Measurements from ENCODE around the gene GPR39.

GPR39 gene

DNA sequence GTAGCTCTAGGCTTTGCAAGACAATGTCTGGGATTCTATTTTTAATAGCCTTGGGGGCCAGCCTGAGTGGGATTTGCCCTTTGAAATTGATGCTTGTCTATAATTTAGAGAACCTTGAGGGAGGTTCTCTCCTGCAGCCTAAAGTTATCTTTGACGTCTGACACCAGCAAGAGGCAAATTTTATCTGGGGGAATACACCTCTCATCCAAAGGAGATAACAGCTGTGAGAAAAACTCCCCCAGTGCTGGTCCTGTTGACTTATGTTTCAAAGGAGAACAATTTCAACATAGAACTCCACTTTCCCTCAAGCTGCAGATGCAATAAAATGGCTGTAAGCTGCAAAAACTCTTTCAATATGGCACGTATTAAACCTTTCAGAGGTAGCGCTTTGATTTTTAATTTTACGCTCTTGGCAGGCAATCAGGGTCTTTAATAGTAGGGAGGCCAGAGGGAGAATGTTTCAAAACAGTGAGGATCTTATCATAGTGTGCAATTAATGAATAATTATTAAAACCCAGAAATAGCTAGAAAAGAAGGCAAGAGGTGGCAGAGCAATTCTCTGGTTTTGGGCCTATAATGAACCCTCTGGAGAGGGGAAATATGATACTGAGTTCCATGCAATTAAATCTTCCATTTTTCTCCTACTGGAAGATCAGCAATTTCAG, 191.0 kb downstream of the GPR39 start:
- no peak for DNase-seq

DNA sequence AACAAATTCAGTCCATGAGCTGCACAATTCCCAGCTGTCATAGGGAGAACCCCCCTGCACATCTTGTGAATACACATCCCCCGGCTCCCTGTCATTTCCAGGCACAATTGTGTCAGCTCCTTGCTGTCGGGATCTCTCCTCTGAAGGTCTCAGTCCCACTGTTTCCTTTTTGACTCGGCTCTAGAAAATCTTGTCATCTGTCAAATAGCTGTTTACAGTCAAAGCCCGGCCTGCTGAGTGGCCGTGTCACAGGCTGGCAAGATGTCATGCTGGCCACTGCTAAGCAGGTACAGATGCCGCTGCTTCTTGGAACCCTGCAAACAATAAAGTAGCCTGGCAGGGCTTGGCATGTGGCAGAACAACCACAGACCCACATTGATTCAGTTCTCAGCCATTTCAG, 191.7 kb downstream of the GPR39 start:
- no peak for DNase-seq

DNA sequence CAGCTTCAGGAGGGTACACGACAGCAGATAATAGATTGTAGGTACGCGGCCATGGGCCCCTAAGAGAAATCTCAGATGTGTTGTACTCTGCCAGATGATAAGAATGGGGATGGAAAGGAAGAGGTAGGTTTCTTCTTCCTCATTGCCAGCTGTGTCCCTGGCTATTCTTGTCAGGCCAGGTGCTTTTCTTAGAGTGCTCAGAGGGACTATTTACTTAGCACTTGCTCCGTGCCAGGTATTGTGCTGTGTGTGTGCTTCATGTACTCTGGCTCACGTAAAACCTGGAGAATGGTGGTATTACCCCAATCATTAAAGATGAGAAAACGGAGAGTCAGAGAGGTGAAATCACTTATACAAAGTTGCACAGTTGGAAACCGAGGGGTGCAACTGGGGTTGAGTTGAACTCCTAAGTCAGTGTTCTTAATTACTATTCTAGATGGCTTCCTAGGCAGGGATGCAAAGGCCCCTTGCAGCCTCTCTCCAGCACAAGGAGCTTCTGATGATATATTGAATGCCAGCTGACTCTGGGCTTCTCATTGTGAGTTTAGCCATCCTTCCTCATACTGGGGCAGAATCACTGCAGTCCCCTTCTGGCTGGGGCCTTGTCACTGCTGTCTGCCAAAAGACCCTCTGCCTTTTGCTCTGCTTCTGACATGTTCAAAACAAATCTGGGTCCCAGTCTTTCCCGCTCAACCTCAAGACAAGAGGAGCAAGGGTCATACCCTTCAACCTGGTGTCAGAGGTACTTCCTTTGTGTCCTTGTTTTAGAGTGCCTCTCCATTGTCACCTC, 192.7 kb downstream of the GPR39 start:
- no peak for DNase-seq

DNA sequence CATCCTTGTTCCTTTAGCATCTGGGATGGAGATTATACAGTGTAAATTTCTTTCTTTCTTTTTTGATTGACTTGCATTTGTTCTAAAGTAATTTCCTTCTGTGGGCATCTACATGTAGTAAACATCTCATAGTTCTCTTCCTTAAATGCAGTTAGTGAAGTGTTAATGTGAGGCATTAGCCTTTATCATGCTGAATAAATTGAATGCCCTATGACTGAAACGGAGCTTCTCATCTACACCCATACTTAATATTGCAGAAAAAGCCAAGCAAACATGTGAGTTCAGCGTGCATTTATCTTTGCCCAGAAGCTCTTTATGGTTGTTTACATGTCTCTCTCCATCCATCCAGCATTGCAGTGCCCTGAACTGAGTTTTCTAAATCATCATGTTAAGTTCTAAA, 195.1 kb downstream of the GPR39 start:
- no peak for DNase-seq

DNA sequence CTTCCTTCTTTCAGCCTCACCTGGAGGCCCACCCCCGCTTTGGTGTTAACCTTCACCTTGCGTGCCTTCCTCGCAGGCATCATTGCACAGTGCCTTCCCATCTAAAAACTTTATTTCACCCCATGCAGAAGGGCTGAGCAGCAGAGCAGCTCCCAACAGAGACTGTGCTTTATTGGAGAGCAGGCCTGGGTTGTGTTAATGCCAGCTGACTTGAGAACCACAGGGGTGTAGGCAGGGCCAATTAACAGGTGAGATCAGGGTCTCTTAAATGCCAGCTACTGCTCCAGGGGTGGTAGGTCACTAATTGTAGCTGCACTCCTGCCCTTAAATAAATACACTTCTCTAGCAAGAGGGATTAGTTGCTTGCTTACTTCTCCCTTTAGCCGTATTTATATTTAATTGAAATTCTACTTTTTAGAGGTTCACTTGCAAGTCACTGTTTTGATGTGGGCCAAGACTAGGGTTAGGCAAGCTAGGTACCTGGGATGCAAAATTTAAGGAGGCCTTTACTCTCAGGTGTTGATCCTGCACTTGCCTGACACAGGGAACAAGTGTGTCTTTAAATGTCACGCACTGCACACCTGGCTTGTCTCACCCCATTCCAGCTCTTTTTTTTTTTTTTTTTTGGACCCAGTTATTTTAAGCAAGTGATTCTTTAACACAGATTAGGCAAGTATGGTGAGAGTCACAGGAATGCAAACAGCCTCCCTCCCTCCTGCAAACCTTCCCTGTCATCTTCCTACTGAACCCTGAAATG, 198.9 kb downstream of the GPR39 start:
- DNase-seq = no peak

DNA sequence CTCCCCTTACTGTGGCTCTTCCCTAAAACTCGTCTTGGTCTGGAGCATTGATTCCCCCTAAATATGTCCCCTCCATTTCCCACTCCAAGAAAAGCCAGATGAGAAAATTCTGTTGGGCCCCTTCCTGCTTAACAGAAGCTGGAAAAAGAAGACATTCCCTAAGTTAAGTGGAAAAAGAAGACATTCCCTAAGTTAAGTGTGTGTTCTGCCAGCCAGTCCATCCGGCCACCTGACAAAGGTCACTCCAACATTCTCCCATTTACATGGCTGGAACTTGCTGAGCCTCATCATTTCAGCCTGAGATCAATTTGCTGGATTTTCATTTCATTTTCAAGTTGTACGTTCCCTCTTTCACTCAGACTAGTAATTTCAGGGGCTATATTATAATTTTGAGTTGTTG, 201.4 kb downstream of the GPR39 start:
- DNase-seq = no peak

DNA sequence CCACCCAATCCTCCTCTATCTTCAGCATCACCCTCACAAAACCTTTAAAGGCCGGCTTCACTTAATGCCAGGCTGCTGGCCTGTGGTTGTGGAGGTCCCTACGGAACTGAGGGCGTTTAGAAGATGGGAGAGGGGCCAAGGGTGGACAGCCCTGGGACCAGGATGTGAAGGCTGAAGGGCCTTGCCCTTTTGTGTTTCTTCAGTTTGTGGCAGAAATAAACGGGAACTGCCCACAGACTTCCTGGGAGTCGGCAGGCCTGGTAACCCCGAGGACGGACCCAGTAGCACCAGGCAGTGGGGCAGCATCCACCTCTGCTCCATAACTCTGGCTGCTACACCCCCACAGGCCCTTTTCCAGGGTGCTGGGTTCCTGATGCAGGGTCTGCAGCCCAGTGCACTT, 202.1 kb downstream of the GPR39 start:
- no peak for DNase-seq

DNA sequence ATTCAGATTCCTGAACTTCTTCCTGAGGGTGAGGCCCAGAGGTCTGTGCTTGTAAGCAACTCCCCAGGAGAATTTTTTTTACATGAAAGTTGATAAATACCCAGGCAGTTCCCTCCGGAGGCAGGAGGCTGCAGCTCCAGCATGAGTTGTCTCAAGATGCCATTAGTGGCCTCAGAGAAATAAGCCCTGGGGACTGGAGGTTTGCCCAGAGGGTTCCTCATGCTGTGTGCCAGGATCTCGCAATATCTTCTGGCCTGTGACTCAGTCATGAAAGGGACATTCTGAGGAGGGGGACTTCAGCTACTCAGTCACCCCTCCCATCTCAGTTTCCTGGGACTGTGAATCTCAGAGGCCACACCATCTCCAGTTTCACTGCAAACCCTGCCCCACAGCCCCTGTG, 203.5 kb downstream of the GPR39 start:
- no peak for DNase-seq

DNA sequence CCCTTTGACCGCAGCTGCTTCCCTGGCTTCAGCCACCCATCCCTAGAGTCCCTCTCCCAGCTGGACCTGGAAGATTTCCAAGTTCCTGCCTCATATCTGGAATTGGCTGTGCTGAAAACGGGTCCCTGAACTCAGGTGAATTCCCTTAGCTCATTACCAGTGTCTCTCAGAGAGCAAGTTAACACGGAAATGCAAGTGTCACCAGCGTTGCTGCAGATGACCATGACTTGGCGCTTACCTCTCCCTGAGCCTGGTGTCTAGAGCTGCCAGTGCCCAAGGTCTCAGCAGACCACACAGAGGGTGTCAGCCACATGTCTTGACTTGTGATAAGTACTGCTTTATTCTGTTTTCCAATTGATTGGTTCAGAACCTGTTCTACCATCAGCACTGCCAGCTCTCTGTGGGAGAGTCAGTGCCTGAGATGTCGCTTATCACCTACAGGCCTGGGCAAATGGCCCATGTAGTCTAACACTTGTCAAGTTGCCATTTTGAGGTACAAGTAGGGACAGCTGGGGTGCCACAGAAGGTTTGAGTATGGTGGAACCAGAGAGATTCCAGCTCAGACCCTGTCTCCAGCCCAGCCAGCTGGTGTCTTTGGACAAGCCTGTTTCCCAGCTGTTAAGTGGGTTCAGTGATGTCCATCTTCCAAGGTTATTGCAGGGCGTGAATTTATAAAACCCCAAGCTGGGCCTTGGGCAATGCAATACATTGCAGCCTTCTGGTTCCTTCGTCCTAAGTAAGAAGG, 204.7 kb downstream of the GPR39 start:
- DNase-seq = no peak

DNA sequence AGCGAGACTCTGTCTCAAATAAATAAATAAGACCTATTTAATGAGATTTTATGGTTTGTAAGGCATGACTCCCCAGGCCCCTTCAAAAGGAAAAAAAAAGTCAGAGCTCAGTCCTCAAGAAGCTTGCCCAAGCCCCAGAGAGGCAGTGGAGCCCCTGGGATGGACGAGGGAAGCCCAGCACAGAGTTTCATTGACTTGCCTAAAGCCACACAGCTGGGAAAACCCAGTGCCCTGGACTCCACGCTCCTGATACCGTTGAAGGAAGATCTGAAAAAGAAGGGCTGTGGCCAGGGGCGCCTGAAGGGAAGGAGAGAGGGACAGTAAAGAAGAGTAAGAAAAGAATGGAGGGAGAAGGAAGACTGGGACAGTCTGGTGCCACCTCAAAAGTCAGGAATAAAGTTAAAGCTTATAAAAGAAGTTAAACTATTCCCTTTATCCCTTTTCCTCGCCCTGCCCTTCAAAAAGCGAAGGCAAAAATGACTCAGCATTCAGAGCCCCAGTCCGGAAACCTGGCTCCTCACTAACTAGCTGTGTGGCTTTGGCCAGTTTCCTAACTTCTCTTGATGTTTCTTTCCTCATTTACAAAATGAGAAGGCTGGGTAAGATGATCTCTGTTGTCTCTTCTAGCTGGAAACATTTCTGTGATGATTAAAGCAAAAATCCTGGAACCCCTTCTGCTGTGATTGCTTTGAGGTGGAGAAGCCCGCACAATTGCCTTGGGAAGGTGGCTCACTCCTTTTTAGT, 206.7 kb downstream of the GPR39 start:
- peak; percentile 60 for DNase-seq

DNA sequence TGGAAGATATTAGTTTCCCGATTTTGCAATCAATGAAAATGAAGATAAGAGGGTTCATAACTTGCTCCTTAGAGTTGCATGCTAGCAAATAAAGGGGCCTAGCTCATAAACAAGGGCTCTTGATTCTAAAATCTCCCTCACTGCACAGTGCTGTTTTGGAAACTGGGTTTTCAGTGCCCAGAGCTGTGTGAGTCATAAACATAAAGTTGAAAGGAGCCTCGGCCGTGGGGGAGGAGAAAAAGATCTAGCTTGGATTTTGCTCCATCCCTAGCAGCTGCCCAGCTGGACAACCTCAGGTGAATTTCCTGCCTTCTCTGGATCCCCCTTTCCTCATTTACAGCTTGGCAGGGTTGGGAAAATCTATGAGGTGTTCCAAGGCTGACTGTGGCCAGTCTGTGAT, 210.9 kb downstream of the GPR39 start:
- DNase-seq = no peak

DNA sequence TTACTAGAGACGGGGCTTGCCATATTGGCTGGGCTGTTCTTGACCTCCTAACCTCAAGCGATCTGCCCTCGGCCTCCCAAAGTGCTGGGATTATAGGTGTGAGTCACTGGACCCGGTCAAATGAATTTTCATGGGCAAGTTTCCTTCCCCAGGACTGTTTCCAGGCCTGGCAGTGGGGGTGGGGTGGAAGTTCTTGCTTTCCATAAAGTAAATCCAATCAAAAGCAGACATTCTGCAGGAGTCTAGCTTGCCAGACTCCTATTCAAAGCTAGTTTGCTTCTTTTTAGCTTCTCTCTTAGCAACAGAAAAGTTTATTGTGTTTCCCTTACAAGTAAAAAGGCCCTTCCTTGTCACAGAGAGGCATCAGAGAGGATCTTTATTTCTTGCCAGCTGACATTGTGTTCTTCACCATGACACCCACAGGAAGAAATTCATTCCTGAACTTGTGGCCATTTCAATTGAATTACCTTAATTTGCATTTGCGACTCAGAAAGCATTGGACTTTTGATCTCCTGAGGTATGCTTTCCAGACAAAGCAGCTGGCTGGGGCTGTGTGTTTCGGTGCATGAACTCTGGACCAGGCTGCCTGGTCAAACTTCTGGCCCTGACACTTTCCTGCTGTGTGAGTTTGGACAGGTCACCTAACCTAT, 215.5 kb downstream of the GPR39 start:
- DNase-seq = no peak

DNA sequence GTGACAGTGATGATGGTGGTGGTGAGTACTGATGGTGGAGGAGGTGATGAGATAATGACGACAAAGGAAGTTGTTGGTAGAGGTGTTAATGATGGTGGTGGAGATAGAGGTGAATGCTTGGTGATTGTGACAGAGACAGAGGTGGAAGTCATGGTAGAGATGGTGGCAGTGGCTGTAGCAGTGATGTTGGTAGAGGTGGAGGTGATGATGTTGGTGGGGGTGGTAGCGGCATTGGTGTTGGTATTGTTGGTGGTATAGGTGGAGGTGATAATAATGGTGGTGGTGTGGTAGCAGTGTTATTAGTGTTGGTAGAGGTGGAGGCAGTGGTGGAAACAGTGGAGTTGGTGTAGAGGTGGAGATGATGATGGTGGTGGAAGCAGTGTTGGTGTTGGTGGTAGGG, 217.0 kb downstream of the GPR39 start:
- DNase-seq = no peak

DNA sequence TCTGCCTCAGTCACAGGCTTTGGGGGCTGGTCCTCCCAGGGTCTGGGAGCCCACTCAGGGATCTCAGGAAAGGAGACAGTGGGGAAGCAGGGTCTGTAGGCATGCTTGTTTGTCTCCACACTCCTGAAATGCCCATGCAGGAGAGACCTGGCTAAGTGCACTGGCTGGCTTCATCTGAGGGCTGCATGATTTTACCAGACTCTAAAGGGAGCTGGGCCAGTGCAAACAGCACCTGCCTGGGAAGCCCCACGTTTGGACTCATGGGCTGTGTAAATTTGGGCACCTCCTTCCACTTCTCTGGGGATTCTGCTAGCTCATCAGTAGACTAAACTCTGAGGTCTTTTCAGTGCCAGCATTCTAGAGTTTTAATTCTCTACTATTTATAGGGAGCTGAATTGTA, 219.7 kb downstream of the GPR39 start:
- no peak for DNase-seq

DNA sequence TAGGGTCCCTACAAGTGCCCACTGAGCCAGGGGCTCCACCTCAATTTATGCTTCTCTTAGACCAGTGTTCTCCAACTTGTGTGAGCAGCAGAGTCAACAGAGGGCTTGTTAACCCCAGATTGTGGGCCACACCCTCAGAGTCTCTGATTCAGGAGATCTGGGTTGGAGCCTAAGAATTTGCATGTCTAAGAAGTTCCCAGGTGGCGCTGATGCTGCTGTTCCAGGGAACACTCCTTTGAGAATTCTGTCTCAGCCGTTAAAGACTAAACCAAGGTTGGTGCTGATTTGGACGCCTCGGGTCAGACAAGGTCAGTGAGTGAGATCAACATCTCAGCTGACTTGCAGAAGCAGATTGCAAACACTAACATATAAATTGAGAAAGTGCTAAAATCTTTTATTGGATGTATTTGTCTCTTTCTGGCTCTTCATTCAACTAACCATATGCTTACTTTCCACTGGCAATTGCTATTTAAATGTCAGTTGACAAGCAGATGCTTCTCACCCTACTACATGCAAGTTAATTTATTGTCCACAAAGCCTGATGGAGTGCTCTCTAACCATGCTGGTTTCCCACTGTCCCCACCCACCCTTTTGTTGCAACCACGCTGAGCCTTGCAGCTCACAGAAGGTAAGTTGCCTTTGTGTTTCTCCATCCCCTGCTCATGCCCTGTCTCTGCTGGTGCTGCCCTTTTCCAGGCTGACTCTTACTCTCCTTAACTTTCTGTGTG, 221.9 kb downstream of the GPR39 start:
- DNase-seq = no peak

DNA sequence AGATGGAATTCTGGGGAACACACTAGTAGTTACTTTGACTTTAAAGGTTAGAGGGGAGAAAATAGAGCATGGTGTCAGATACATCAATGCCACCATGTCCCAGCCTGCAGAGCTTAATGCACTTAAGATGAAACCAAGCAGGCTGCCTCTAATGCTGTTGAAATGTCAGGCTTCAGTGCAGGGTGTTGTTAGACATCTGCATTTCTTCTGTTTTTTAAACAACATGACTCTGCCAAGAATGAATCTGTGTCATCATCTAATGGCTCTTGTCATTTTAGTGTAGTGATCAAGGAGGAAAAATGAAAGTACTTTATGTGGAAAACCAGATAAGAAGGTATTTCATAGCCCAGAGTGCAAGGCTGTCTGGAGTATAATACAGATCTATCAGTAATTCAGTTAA, 223.5 kb downstream of the GPR39 start:
- no peak for DNase-seq

DNA sequence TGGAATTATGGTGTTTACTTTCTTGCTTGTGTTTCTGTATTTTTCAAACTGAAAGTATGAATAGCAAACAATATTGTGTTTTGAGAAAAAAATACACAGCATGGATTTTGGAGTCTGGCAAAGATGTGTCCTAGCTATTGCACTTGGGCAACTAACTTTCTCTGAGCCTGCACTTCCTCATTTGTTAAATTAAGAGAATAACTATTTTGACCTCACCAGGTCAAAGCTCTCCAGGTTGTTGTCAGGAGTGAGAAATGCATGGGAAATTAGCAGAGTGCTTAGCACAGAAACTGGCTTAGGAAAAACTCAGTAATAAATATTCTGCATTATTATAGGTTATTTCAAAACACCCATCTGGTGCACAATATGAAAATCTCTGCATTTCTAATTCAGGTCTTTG, 225.2 kb downstream of the GPR39 start:
- DNase-seq = no peak

DNA sequence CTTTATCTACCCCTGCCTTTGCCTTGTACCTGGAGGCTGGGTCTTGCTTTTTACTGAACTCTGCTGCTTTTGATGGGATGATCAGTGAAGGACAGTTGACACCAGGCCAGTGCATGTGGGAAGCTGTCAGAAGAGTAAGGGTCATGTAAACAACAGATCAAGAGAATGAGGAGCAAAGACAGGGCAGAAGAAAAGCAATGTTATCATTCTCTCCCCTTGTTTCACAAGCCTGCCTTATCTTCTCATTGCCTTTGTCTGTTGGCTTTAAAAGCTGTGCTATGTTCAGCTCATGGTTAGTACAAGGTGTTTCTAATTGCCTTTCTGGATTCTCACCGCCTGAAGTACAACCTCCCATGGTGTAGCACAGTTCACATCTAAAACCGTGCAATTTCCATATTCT, 225.8 kb downstream of the GPR39 start:
- no peak for DNase-seq

DNA sequence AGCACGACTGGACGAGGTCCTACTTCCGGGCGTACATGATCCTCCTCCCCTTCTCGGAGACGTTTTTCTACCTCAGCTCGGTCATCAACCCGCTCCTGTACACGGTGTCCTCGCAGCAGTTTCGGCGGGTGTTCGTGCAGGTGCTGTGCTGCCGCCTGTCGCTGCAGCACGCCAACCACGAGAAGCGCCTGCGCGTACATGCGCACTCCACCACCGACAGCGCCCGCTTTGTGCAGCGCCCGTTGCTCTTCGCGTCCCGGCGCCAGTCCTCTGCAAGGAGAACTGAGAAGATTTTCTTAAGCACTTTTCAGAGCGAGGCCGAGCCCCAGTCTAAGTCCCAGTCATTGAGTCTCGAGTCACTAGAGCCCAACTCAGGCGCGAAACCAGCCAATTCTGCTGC, 228.6 kb downstream of the GPR39 start:
- DNase-seq = no peak

DNA sequence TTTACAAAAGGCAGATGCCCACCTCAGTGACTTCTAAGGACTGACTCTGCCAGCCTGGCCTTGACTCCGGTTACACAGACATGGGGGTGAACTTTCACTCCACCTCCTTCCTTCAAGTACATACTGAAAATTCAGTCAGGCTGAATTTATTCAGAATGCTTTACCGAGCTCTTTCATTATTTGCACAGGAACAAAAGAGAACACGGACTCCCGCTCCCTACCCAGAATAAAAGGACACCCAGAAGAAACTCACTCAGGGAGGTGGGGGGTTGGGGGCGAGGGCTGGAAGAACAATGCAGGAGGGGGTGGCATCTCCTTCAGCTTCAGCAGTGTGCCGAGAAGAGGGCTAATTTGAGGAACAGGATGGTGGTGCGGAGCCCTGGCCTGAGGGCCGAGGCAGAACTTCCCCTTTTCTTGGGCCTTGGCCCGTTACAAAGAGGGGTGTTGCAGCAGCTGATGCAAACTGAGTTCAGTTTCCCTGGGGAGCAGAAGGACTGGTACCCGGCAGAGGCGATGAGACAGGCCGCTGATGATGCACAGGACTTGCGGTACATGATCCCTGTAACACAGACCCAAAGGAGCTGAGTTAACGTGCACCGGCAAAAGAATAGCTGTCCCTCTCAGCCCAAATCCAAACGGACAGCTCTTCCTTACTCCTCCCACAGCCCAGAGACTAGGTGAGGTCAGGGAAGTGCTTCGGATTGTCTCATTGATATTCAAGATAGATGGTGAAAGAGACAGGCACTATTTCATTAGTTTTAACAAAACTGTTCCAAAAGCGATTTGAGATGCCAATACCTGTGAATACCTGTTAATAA, 229.3 kb downstream of the GPR39 start:
- no peak for DNase-seq

All from amniotic stem cell (primary cell).